ENCODE results near the gene SEMA6D. TPM values are rescaled to one million over a fixed set of nuclear protein-coding genes. Genes with fewer than 3 reads are reported as not detected.

SEMA6D gene
- total RNA-seq, 1 experiment from 2014 or later = 0.03 TPM

GRCh38 chr15:47727137-47727536, 9.8 kb downstream of the SEMA6D start:
- ATAC-seq (no peak), DNase-seq (ENCODE audit: low read depth, low spot score) (no peak)
- ChIA-PET CTCF (no interaction called here), POLR2A (interaction anchor here (0.6 kb wide), 1 partner anchor 617 kb away, joined by 3 read pairs; no protein-coding TSS in a partner anchor)
- no peak overlapping the region for H3K27ac ChIP-seq (ENCODE audit: low read length)
- TF ChIP-seq, protein P1, sequence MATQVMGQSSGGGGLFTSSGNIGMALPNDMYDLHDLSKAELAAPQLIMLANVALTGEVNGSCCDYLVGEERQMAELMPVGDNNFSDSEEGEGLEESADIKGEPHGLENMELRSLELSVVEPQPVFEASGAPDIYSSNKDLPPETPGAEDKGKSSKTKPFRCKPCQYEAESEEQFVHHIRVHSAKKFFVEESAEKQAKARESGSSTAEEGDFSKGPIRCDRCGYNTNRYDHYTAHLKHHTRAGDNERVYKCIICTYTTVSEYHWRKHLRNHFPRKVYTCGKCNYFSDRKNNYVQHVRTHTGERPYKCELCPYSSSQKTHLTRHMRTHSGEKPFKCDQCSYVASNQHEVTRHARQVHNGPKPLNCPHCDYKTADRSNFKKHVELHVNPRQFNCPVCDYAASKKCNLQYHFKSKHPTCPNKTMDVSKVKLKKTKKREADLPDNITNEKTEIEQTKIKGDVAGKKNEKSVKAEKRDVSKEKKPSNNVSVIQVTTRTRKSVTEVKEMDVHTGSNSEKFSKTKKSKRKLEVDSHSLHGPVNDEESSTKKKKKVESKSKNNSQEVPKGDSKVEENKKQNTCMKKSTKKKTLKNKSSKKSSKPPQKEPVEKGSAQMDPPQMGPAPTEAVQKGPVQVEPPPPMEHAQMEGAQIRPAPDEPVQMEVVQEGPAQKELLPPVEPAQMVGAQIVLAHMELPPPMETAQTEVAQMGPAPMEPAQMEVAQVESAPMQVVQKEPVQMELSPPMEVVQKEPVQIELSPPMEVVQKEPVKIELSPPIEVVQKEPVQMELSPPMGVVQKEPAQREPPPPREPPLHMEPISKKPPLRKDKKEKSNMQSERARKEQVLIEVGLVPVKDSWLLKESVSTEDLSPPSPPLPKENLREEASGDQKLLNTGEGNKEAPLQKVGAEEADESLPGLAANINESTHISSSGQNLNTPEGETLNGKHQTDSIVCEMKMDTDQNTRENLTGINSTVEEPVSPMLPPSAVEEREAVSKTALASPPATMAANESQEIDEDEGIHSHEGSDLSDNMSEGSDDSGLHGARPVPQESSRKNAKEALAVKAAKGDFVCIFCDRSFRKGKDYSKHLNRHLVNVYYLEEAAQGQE (IDR thresholded peaks at IDR 0.05; ENCODE audit: insufficient read depth in 1 of 2, low read depth in 2 of 2, low read length in 1 of 2) = no peak
- no TSS peak for BruUV-seq (replicated peaks)
- intact Hi-C loops (cut with micrococcal nuclease; ENCODE audit: unreplicated experiment) (no loop called here), in situ Hi-C loops (cut with HindIII; ENCODE audit: low pct_unique_long_range_greater_than_20kb, low sequenced_read_pairs) (no loop called here)
- peaks cover 3% of the 10 kb centered on the region; the same call in 1 of the 2 replicates for H3K27me3 ChIP-seq (ENCODE audit: control insufficient read depth, insufficient read depth, low read length)
- no peaks in the 10 kb centered on the region for H3K4me1 ChIP-seq (ENCODE audit: control insufficient read depth, insufficient read depth, low read length)
- H3K4me3 ChIP-seq (ENCODE audit: low read depth in 2 of 2, low read length in 2 of 2) = no peak overlapping the region
- no peaks in the 10 kb centered on the region for H3K36me3 ChIP-seq (ENCODE audit: control insufficient read depth, insufficient read depth, low read length)
- no peaks in the 10 kb centered on the region for H3K9me3 ChIP-seq (ENCODE audit: control insufficient read depth, insufficient read depth, low read depth, low read length)

GRCh38 chr15:47727676-47728075, 10.4 kb downstream of the SEMA6D start:
- BruUV-seq (replicated peaks) = no TSS peak
- no peak overlapping the region for H3K27ac ChIP-seq (ENCODE audit: low read length)
- ATAC-seq (no peak), DNase-seq (ENCODE audit: low read depth, low spot score) (no peak)
- no peaks in the 10 kb centered on the region for H3K9me3 ChIP-seq (ENCODE audit: control insufficient read depth, insufficient read depth, low read depth, low read length)
- in situ Hi-C loops (cut with HindIII; ENCODE audit: low pct_unique_long_range_greater_than_20kb, low sequenced_read_pairs) (no loop called here), intact Hi-C loops (cut with micrococcal nuclease; ENCODE audit: unreplicated experiment) (no loop called here)
- no peaks in the 10 kb centered on the region for H3K36me3 ChIP-seq (ENCODE audit: control insufficient read depth, insufficient read depth, low read length)
- CTCF ChIA-PET = no interaction called here
- TF ChIP-seq, protein P1 (IDR thresholded peaks at IDR 0.05; ENCODE audit: insufficient read depth in 1 of 2, low read depth in 2 of 2, low read length in 1 of 2) = no peak
- TF ChIP-seq SIN3A (IDR thresholded peaks at IDR 0.05; ENCODE audit: borderline replicate concordance, insufficient read depth, low read depth, low read length) (no peak), POLR2AphosphoS5 (IDR thresholded peaks at IDR 0.05; ENCODE audit: low read depth, low read length) (no peak), TCF7L2 (IDR thresholded peaks at IDR 0.05; ENCODE audit: low read depth, low read length) (no peak)
- TF ChIP-seq, protein P2, sequence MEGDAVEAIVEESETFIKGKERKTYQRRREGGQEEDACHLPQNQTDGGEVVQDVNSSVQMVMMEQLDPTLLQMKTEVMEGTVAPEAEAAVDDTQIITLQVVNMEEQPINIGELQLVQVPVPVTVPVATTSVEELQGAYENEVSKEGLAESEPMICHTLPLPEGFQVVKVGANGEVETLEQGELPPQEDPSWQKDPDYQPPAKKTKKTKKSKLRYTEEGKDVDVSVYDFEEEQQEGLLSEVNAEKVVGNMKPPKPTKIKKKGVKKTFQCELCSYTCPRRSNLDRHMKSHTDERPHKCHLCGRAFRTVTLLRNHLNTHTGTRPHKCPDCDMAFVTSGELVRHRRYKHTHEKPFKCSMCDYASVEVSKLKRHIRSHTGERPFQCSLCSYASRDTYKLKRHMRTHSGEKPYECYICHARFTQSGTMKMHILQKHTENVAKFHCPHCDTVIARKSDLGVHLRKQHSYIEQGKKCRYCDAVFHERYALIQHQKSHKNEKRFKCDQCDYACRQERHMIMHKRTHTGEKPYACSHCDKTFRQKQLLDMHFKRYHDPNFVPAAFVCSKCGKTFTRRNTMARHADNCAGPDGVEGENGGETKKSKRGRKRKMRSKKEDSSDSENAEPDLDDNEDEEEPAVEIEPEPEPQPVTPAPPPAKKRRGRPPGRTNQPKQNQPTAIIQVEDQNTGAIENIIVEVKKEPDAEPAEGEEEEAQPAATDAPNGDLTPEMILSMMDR (IDR thresholded peaks at IDR 0.05) = no peak
- H3K27me3 ChIP-seq (ENCODE audit: control insufficient read depth, insufficient read depth, low read length) = peaks cover 3% of the 10 kb centered on the region; the same call in 1 of the 2 replicates
- no peak overlapping the region for H3K4me3 ChIP-seq (ENCODE audit: low read depth in 2 of 2, low read length in 2 of 2)
- H3K4me1 ChIP-seq (ENCODE audit: control insufficient read depth, insufficient read depth, low read length) = no peaks in the 10 kb centered on the region
- POLR2A ChIA-PET = interaction anchor here (0.6 kb wide), 1 partner anchor 616 kb away, joined by 3 read pairs; no protein-coding TSS in a partner anchor

Data from Panc1 (cell line).